ACHN (cell line): Measurements from ENCODE around the gene SOBP.
"Not testable (repeated sequence)": the region's sequence is repeated elsewhere in the genome, so short reads cannot be mapped to it uniquely, and the experiment has no call there.

ENCODE experiments used
- DNase-seq: peaks from one replicate; pipeline ENCODE4 v3.0.0-alpha.2; 2015
- in situ Hi-C: cut with HindIII; loops from 2 replicates; pipeline ENCODE4 v1.10.0; 2017; ENCODE audit warnings: low sequenced_read_pairs, low pct_ligation_motif_present, low pct_unique_long_range_greater_than_20kb

SOBP gene

GRCh38 chr6:107543088-107543487 is 53.2 kb downstream of the SOBP start:
- in situ Hi-C loops, result no loop called here
- no peak for DNase-seq

GRCh38 chr6:107543567-107543966 is 53.6 kb downstream of the SOBP start:
- no peak for DNase-seq
- in situ Hi-C loops, result no loop called here

GRCh38 chr6:107545763-107546162 is 55.8 kb downstream of the SOBP start:
- in situ Hi-C loops, result no loop called here
- DNase-seq, result no peak

DNA sequence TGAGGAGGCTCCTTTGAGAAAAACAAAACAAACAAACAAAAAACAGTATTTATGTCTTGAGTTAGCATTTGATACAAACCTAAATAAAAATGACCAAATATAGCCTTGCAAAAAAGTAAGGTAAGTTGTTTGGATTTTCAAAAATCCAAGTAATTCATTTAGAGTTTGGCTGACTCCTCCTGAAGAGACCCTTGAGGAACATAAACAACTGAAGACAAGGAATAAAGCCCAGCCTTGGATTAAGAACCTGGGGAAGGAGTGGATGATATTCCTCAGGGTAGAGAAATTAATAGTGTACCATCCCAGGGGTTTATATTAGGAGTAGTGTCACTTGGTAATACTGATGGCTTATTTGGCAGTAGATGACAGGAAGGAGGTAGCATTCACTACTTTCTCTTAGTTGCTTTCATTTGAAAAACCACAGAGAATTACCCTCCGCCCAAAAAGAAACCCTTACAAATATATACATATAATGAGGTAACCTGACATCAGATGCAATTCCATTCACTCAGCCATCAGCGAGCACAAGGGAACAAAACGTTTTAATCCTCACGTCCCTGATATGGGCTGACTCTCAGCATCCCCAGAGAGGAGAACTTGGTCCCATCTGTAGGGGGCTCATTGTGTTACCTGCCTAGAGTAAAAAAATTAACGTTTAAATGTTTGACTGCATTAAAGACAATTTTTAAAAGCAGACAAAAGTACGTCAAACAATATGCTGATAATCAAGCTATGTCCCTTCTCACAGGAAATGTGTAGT is 57.0 kb downstream of the SOBP start:
- no peak for DNase-seq
- in situ Hi-C loops, result no loop called here

GRCh38 chr6:107547451-107547840 is 57.5 kb downstream of the SOBP start:
- no peak for DNase-seq
- in situ Hi-C loops, result no loop called here

DNA sequence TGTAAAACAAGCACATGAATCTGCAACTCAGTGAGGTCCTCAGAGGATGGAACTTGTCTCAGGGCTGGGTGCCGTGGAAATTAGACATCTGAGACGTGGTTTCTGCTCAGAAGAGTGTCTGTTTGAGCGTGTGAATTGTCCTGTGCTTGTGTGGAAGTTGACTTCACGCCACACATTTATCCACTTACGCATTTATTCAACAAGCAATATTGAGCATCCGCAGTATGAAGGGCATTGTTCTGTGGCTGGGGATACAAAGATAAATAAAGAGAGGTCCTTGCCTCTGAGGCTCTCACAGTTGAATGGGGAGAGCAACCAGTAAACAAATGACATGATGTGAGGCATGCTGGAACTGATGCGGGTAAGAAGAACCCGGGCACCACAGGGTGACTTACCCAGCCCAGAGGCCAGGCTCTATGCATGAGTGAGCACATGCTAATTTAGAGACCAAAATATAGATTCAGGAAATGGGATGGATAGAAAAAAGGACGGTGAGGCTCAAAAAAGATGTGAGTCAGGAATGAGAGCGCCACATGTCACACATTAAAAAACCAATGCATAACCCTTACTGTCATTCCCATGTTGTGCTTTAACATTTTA is 60.4 kb downstream of the SOBP start:
- DNase-seq, result no peak
- in situ Hi-C loops, result no loop called here

DNA sequence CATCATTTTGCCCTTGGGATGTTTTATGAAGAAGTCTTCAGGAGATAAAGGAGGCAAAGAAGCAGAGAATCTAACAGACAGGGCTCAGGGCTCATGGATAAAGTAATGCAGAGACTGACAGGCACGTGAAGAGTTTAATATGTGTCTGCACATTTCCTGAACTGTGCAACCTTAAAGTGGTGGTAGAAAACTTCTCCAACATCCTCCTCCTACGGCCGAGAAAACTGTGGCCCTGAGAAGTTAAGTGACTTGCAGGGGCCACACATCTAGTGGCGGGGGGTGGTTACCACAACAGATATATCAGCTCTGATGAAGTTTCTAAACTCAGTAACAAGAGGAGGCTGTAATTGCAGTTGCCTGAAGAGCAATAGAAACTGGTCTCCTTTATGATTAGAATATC is 61.0 kb downstream of the SOBP start:
- in situ Hi-C loops, result no loop called here
- DNase-seq, result no peak

GRCh38 chr6:107553121-107553520 is 63.2 kb downstream of the SOBP start:
- DNase-seq, in situ Hi-C loops: not testable (repeated sequence)

GRCh38 chr6:107554326-107554725 is 64.4 kb downstream of the SOBP start:
- in situ Hi-C loops, result no loop called here
- DNase-seq, result no peak

- DNase-seq, result no peak
- in situ Hi-C loops, result no loop called here
Measured at GRCh38 chr6:107554918-107555317, 65.0 kb downstream of the SOBP start.

DNA sequence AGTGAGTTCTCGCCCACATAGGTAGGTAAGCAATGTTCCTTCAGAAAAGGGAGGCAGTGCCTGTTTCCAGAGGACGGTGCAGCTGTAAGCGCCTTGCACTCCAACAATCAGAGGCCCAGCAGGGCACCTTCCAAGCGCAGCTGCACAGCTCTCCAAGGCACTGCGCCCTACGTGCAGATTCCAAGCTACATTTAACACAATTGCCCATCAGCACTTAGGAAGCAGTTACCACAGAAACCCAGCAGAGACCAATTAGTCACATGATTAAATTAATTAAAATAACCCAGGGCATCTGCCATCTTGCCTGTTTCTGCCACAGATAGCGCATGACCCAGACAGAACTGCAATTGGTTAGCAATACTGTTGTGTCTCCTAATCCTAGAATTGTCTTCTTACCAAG is 65.5 kb downstream of the SOBP start:
- in situ Hi-C loops, result no loop called here
- DNase-seq, result no peak

- in situ Hi-C loops, result no loop called here
- no peak for DNase-seq
Measured at GRCh38 chr6:107556082-107556481, 66.2 kb downstream of the SOBP start.

GRCh38 chr6:107557698-107558097 is 67.8 kb downstream of the SOBP start:
- in situ Hi-C loops, result no loop called here
- no peak for DNase-seq

- in situ Hi-C loops, result no loop called here
- DNase-seq, result no peak
Measured at GRCh38 chr6:107560657-107561056, 70.7 kb downstream of the SOBP start.

DNA sequence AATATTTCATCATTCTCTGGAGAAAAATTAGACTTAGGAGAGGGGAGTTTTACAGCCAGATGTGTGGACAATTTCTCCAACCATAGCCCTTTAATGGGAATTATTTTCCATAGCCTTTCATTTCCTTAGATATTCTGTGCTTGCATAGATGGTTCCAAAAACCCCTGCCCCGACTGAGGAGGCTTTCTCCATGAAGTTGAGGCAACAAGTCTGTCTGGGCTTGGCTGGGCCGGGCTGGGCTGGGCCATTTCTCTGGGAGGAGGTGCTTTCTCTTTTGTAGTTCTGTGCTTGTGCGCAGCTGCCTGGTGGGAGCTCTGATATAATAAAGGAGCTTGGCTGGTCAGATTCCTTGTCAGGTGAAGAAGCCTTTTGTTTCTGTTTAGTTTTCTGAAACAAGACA is 71.4 kb downstream of the SOBP start:
- in situ Hi-C loops, result no loop called here
- no peak for DNase-seq

DNA sequence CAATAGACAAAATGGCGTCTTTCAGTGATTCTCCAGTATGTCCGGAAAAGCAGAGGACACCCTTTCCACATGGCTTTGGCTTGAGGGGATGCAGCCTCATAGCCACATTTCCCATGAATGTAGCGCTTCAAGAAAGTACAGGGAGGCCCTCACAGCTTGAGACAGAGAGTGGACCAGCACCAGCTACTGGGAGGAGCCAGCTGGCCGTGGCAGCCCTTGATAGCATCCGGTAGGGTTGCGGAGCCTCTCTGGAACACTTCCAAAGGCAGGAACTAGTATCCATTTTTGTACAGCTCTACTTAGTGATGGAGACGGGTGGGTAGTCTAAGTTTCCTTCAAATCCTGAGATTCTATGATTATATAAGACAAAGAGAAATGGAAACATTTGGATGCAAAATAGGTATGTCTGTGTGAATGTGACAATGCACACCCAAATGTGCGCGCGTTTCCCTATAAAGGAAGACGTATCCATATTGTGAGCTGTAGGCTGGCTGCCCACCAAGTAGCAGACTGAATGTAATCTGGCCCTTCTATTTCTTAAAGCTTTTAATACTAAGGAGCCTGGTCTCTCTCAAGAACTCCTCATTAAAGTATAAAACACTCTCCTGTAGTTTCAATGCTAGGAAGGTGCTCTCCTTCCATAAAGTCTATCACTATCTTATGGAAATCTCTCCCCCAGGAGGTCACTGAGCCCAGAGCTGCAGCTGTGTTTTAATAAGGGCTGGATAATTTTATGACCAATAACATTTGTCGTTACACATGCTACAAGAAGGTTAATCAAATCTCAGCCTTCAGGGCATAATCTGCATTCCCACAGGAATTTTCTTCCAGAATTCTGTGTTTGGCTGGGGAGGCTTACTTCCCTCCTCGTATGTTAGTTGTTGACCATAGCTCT is 74.0 kb downstream of the SOBP start:
- in situ Hi-C loops, result no loop called here
- no peak for DNase-seq

GRCh38 chr6:107564589-107564951 is 74.7 kb downstream of the SOBP start:
- in situ Hi-C loops, result no loop called here
- DNase-seq, result no peak

- DNase-seq, result no peak
- in situ Hi-C loops, result no loop called here
Measured at GRCh38 chr6:107565165-107565723, 75.3 kb downstream of the SOBP start.

- no peak for DNase-seq
- in situ Hi-C loops, result no loop called here
Measured at GRCh38 chr6:107567643-107568042, 77.7 kb downstream of the SOBP start.
